ENCODE data around the gene TRA2B. TPM values are rescaled to one million over a fixed set of nuclear protein-coding genes. Genes with fewer than 3 reads are reported as not detected.

Gene TRA2B
- total RNA-seq, 1 experiment from 2014 or later, result 172 TPM

GRCh38 chr3:185934174-185934557 lies 3.6 kb downstream of the TRA2B start:
- Histone ChIP-seq H2AFZ (ENCODE audit: low read depth, low read length, poor library complexity, severe bottlenecking) (no peak overlapping the region), H3K9ac (ENCODE audit: low read length) (peak overlapping the region; percentile 100; the same call in 1 of the 2 replicates), H3K79me2 (ENCODE audit: insufficient read depth, low read length) (peaks cover 87% of the 10 kb centered on the region), H3K36me3 (ENCODE audit: control insufficient read depth in 1 of 2, insufficient read depth in 2 of 2, low read length in 2 of 2) (peaks cover 8 to 47% of the 10 kb centered on the region in 2 experiments), H3K9me3 (ENCODE audit: control insufficient read depth in 1 of 2, insufficient read depth in 1 of 2, low read depth in 1 of 2, low read length in 2 of 2) (no peaks in the 10 kb centered on the region), H3K4me3 (replicated peaks in 1 of 2; ENCODE audit: low read depth in 1 of 2, low read length in 2 of 2) (no peak overlapping the region; a peak in 1 of 4 replicates), H3K4me2 (ENCODE audit: low read length) (peak overlapping the region; percentile 87; the same call in 1 of the 2 replicates), H4K20me1 (ENCODE audit: insufficient read depth) (peaks cover 78% of the 10 kb centered on the region), H3K4me1 (ENCODE audit: control insufficient read depth in 1 of 2, insufficient read depth in 2 of 2, low read length in 2 of 2) (peaks cover 27 to 65% of the 10 kb centered on the region in 2 experiments; a peak in 3 of 4 replicates), H3K9me2 (ENCODE audit: insufficient read depth) (no peaks in the 10 kb centered on the region), H3K27ac (ENCODE audit: low read depth, low read length) (no peak overlapping the region), H3K27me3 (ENCODE audit: insufficient read depth, low read length) (no peaks in the 10 kb centered on the region)
- DNase-seq (ENCODE audit: low read depth, low spot score), result no peak
- intact Hi-C loops (cut with micrococcal nuclease), result no loop called here
- POLR2A ChIA-PET, result interaction anchor here (0.5 kb wide), 1 partner anchor 20 kb away, joined by 3 read pairs; no protein-coding TSS in a partner anchor
- ATAC-seq, result no peak
- no TSS peak for BruUV-seq (replicated peaks)
- CTCF ChIA-PET, result interaction anchor here (1.4 kb wide), 1 partner anchor 274 kb away, joined by 5 read pairs; no protein-coding TSS in a partner anchor
- RAD21 ChIA-PET (ENCODE audit: low non-redundant PET in 1 of 2, low total read pairs in 2 of 2, uncharacterized antibody in 2 of 2, unreplicated experiment in 2 of 2), result no interaction called here
- TF ChIP-seq POLR2AphosphoS5 (IDR thresholded peaks at IDR 0.05; ENCODE audit: low read depth, low read length), result no peak
- no peak for TF ChIP-seq CTCF (IDR thresholded peaks at IDR 0.05 in 2 of 3, conservative IDR thresholded peaks at IDR 0.05 in 1 of 3; ENCODE audit: borderline replicate concordance in 1 of 3, insufficient read depth in 1 of 3, low read depth in 2 of 3, low read length in 2 of 3)
- no peak for TF ChIP-seq TCF7L2 (IDR thresholded peaks at IDR 0.05; ENCODE audit: borderline replicate concordance, extremely low read depth, insufficient read depth, insufficient read length)
- TF ChIP-seq RAD21 (IDR thresholded peaks at IDR 0.05; ENCODE audit: low read depth), result no peak
- no peak for TF ChIP-seq ZNF274 (IDR thresholded peaks at IDR 0.05; ENCODE audit: low read depth, low read length)
- no peak for TF ChIP-seq POLR2A (IDR thresholded peaks at IDR 0.05; ENCODE audit: borderline replicate concordance, extremely low read depth, insufficient read depth, insufficient read length)
- TF ChIP-seq ZFX (IDR thresholded peaks at IDR 0.05), result no peak
- no peak for TF ChIP-seq ELF1 (IDR thresholded peaks at IDR 0.05; ENCODE audit: borderline replicate concordance, low read depth)
- TF ChIP-seq JUND (IDR thresholded peaks at IDR 0.05), result no peak
- no peak for TF ChIP-seq CBX3 (IDR thresholded peaks at IDR 0.05; ENCODE audit: low read depth)

All from HCT116 (cell line).